Activated naive CD4-positive, alpha-beta T cell treated with anti-CD3 and anti-CD28 coated beads, Interleukin-2, amount 10 ng/mL, durations not matched to agents 7 days and 5 days (primary cell): ENCODE data around the gene CLDN34.
A peak's percentile ranks its signal among the peaks of the same experiment; 100 is the strongest.

Experiments
- CTCF ChIA-PET: fragments of 350-600 bp; sonication (Branson Sonifier 250); formaldehyde crosslinking; loops from one replicate; lab custom pipeline; 2021; ENCODE audit warnings: antibody characterized with exemption; lab: Charles Lee
- DNase-seq: peaks from one replicate; pipeline ENCODE4 v3.0.0-alpha.2; 2020
- H3K27ac Mint-ChIP-seq: one replicate; pipeline ENCODE4 v1.8.0; 2021; ENCODE audit warnings: mild to moderate bottlenecking, moderate library complexity, mixed read lengths
- H3K27me3 Mint-ChIP-seq: one replicate; pipeline ENCODE4 v1.8.0; 2021; ENCODE audit warnings: mild to moderate bottlenecking, mixed read lengths
- H3K36me3 Mint-ChIP-seq: one replicate; pipeline ENCODE4 v1.8.0; 2021; ENCODE audit warnings: mixed read lengths
- H3K4me1 Mint-ChIP-seq: one replicate; pipeline ENCODE4 v1.8.0; 2021; ENCODE audit warnings: mixed read lengths
- H3K4me3 Mint-ChIP-seq: one replicate; pipeline ENCODE4 v1.8.0; 2021; ENCODE audit warnings: mild to moderate bottlenecking, moderate library complexity, mixed read lengths
- H3K9me3 Mint-ChIP-seq: one replicate; pipeline ENCODE4 v1.8.0; 2021; ENCODE audit warnings: mixed read lengths

CLDN34 gene

DNA sequence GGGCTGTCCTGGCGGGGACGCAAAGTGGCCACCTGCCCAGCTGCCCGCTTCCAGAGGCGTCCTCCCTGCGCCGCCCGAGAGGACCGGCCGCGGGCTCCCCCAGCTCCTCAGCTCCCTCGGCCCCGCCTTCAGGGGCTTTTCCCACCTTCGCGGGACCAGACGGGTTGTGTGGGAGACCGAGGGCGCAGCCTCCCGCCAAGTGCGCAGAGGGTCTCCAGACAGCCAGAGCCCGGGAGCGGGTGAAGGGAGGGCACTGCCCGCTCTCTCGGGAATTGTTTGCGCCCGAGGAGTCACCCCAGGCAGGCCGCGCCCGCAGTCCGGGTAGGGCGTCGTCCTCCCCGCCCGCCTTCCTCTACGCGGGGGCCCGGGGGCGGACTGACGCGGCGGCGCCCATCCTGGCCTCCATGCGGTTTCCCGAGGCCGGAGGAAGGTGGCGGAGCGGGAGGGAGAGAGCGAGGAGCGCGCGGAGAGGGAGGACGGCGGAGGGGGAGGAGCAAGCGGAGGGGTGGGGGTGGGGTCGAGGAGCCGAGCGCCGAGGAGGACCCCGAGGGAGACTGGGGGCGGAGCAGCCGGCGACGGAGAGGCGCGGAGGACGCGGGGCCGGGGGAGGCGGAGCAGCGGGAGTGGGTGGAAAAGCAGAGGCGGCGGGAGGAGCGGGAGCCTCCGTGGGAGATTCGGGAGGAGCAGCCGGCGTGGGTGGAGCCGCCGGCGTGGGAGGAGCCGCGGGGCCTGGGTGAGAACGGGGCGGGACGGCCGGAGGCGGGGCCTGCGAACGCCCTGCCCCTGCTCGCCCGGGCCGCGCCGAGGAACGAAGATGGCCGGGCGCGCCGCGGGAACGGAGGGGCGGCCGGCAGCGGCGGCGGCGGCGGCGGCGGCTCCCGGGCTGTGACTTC, 47.5 kb downstream of the CLDN34 start:
- Mint-ChIP-seq H3K36me3 (no peaks in the 10 kb centered on the region), H3K27me3 (peaks cover 30% of the 10 kb centered on the region), H3K4me1 (peaks cover 39% of the 10 kb centered on the region), H3K4me3 (peak overlapping the region; percentile 69), H3K27ac (no peak overlapping the region), H3K9me3 (no peaks in the 10 kb centered on the region)
- CTCF ChIA-PET, result no interaction called here
- peak; percentile 78 for DNase-seq

DNA sequence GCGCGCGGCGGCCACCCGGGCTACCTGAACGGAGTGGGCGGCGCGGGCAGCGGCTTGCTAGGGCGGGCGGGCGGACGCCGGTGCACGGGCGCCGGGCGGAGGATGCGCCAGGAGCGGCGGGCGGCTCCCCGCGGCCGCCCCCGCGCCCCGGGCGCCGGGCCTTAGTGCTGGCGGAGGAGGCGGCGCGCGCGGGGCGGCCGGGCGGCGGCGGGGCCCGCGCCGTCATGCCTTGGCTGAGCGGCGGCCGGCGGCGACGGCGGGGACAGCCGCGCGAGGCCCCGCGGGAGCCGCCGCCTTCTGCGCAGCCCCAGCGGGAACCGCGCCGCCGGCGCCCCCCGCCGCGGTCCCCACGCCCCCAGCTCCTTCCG, 48.2 kb downstream of the CLDN34 start:
- CTCF ChIA-PET, result no interaction called here
- H3K4me3 Mint-ChIP-seq, result no peak overlapping the region
- no peak overlapping the region for H3K27ac Mint-ChIP-seq
- H3K9me3 Mint-ChIP-seq, result no peaks in the 10 kb centered on the region
- no peak for DNase-seq
- peaks cover 30% of the 10 kb centered on the region for H3K27me3 Mint-ChIP-seq
- H3K4me1 Mint-ChIP-seq, result peaks cover 37% of the 10 kb centered on the region
- H3K36me3 Mint-ChIP-seq, result no peaks in the 10 kb centered on the region

DNA sequence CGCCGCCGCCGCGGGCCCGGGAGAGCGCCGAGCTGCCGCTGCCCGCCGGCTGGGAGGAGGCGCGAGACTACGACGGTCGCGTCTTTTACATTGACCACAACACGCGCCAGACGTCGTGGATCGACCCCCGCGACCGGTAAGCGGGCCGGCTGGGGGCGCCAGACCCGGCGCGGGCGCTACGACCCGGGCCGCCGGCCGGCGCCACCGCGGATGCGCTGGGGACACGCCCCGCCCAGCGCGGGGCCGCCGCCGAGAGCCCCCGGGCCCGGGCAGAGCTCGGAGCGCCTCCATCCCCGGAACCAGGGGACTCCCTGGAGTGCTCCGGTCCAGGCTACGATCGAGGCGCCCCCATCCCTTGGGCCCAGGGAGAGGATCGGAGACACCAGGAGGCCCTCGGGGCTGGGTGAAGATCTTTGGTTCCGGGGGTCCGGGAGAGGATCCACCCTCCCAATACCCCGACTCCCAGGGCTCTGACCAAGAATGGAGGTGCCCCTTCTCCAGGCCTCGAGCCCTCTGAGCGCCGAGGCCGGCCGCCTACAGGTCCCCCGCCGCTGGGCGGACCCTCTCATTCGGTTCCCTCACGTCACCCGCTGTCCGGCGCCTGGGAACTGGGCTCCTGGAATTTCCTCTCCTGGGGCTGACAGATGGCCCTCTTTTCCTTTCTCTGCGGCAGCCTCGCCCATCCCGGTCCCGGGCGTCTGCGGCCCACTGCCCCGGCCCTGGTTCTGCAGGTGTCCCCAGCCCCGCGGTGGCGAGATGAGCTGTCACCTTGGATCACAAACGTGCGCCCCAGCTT, 48.8 kb downstream of the CLDN34 start:
- Mint-ChIP-seq H3K36me3 (no peaks in the 10 kb centered on the region), H3K4me1 (peaks cover 33% of the 10 kb centered on the region), H3K27ac (no peak overlapping the region), H3K9me3 (no peaks in the 10 kb centered on the region), H3K4me3 (peak overlapping the region; percentile 36), H3K27me3 (peaks cover 30% of the 10 kb centered on the region)
- DNase-seq, result peak; percentile 25
- CTCF ChIA-PET, result no interaction called here

DNA sequence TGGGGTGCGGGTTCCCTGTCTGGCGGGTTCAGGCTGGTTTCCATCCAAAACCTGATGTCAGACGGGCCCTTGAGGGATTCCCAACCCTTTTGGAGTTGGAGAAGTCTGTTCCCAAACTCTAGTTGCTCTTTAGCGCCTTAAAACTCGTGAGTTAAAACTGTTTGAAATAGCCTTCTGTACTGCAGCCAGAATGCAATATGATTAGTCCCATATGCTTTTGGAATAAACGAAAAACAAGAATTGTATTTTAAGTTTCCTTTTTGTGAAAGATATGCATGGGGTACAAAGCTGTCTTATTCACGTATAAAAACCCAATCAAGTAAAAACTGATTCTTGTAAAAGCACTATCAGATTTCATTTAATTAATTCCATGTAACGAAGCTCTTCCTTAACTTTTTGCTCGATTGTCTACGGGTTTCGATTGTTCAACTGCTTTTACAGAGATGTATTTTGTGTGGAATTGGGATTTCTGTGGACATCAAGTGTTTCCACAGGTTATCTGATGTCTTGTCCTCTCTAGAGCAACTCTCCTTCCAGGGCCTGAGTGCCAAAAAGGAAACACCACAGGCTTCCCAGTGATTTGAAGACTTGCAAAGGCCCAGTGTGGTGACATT, 49.5 kb downstream of the CLDN34 start:
- Mint-ChIP-seq H3K4me1 (peaks cover 26% of the 10 kb centered on the region), H3K4me3 (peak overlapping the region; percentile 36), H3K36me3 (no peaks in the 10 kb centered on the region), H3K9me3 (no peaks in the 10 kb centered on the region), H3K27me3 (peaks cover 23% of the 10 kb centered on the region), H3K27ac (no peak overlapping the region)
- CTCF ChIA-PET, result interaction anchor here (0.9 kb wide), 2 partner anchors 20 to 102 kb away, joined by 3 to 4 read pairs; no protein-coding TSS in a partner anchor
- DNase-seq, result no peak

- H3K36me3 Mint-ChIP-seq, result no peaks in the 10 kb centered on the region
- CTCF ChIA-PET, result no interaction called here
- no peaks in the 10 kb centered on the region for H3K9me3 Mint-ChIP-seq
- no peak overlapping the region for H3K4me3 Mint-ChIP-seq
- no peak overlapping the region for H3K27ac Mint-ChIP-seq
- DNase-seq, result no peak
- peaks cover 17% of the 10 kb centered on the region for H3K4me1 Mint-ChIP-seq
- peaks cover 14% of the 10 kb centered on the region for H3K27me3 Mint-ChIP-seq
These were observed 50.7 kb downstream of the CLDN34 start for GRCh38 chrX:10017872-10018271.
